ENCODE measurements around the gene BTD.

Gene BTD, protein sequence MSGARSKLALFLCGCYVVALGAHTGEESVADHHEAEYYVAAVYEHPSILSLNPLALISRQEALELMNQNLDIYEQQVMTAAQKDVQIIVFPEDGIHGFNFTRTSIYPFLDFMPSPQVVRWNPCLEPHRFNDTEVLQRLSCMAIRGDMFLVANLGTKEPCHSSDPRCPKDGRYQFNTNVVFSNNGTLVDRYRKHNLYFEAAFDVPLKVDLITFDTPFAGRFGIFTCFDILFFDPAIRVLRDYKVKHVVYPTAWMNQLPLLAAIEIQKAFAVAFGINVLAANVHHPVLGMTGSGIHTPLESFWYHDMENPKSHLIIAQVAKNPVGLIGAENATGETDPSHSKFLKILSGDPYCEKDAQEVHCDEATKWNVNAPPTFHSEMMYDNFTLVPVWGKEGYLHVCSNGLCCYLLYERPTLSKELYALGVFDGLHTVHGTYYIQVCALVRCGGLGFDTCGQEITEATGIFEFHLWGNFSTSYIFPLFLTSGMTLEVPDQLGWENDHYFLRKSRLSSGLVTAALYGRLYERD

DNA sequence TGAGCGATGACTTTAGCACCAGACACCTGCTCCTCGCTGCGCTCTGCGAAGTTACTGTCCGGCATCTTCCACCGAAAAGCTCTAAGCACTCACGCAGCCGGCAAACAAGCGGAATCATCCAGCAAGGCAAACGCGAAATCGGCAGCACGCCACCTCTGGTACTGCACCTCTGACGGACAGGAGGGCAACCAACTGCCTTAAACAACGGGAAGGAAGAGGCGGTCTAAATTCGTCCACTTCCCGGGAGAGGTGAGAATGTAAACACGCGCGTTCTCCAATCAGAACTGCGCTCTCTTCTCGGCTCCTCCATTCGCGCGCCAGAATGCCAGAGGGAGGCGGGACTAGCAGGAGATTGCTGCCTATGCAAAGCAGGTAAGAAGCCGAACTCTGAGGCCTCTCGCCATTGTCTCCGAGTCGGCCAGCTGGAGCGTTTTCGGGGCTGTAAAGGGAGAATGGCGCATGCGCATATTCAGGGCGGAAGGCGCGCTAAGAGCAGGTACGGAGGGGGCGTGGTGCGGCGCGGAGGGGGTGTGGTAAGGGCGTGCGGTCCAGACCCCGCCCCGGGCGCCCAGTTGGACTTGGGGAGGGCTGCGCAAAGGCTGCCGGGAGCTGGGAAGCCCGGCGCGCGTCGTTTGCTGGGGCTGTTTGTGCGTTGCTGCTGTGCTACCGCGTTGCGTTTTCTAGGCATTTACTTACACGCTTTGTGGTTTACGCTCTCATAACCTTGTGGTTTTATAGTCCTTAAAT, at the start of gene BTD, which contains the start of gene HACL1:
BTD (plus strand) TSS at position 347 of the 747 bp plus-strand sequence. CDS start 33,695 bp downstream, outside the sequence.
HACL1 (minus strand) TSS at position 171 of the 747 bp plus-strand sequence; CDS start at position 65, 106 bp downstream.
- DNase-seq (ENCODE audit: low read depth in 2 of 2): peak; percentile 99

DNA sequence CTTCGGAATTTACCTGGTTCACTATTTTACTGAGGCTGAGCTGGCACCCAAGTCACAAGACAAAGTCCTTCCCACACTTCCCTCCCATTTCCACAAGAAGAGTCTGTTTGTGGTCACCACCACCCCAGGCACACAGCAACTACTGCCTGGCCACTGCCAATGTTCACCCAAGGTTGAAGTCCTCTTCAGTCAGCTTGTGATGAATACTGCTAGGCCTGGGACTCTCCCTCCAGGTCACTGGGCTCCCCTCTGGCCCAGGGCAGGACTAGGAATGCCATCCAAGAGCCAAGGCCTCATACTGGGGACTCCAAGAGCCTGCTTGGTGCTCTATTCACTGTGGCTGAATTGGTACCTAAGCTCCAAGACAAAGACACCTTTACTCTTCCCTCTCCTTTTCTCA, 49.6 kb upstream of the BTD start:
- DNase-seq (ENCODE audit: low read depth in 2 of 2): no peak

DNA sequence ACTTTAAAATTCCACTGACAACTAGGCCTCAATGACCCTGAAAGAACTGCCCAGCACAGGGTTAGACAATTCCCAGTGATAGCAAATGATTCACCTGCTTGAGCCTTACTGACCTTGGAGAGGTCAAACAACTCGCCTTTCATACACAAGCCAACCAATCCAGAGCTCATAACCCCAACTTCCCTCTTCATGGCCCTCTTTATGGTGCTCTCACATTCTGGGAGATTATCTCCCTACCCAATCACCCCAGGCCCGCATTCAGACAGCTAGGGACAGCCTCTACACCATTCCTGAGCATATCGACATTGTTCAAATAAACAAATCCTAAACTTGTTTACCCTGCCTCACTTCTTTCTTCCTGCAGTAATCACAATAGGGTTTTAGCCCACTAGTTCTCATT, 47.8 kb upstream of the BTD start:
- DNase-seq (ENCODE audit: low read depth in 2 of 2): no peak

DNA sequence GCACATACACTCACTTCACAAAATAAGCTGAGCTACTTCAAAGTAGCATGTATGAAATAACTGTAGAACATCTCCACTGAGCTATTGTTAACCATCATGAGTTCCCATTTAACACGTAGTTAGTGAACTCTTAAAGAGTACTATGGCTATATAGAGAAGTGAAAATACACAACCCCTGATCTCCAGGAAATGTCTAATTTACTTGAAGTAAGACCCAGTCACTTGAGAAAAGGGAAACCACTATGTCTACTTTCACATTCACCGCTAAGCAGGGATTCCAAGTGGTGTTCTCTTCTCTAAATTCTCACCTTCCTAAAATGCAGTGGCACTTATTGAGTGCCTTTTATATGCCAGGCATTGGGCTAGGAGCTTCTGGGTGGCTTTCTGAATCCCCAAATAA, 45.0 kb upstream of the BTD start:
- no peak for DNase-seq (ENCODE audit: low read depth in 2 of 2)

DNA sequence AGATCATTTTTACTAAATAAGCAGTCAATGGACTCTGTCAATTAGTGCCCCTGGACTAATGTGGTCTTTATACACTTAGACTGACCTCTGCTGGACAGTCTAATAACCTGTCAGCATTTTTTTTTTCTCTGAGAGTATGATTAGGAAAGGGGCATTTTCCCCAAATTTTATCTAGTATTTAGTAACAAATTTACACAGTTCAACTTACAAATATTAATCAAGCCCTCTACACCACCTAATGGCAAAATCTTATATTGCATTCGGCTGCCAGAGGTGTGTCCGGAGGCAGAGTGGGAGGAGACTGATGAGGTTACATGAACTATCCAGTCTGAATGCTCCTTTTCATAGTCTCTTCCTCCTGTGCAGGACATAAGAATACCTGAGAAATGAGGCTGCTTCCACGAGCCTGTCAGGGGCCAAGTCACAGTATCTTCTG, 44.0 kb upstream of the BTD start:
- peak; percentile 29 to 41 for DNase-seq (ENCODE audit: low read depth in 2 of 2)

DNA sequence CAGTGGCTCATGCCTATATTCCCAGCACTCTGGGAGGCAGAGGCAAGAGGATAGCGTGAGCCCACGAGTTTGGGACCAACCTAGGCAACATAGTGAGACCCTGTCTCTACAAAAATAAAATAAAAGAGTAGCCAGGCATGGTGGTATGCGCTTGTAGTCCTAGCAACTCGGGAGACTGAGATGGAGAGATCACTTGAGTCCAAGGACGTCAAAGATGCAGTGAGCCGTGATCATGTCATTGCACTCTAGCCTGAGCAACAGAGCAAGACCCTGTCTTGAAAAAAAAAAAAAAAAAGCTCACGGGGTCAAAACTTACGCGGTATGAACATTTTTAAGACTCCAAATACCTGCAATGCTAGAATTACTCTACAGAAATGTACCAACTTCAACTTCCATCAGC, 43.0 kb upstream of the BTD start:
- DNase-seq (ENCODE audit: low read depth in 2 of 2): no peak

DNA sequence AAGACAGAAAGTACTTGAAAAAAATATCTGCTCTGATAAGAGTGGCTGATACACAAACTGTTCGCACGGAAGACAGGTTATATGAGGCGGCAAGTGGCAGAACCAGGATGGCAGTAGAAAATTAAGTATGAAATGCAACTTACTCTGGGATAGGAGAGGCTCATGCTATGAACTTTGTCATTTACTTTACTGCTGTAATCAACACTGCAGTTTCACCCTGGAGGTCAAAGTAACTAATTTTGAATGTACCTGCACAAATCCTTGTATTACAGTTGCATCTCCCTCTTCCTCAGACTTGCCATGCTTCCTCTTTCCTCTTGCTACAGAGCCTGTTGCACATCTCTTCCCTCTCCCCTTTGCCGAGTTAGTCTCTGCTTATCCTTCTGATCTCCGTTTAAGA, 39.0 kb upstream of the BTD start:
- DNase-seq (ENCODE audit: low read depth in 2 of 2): no peak

DNA sequence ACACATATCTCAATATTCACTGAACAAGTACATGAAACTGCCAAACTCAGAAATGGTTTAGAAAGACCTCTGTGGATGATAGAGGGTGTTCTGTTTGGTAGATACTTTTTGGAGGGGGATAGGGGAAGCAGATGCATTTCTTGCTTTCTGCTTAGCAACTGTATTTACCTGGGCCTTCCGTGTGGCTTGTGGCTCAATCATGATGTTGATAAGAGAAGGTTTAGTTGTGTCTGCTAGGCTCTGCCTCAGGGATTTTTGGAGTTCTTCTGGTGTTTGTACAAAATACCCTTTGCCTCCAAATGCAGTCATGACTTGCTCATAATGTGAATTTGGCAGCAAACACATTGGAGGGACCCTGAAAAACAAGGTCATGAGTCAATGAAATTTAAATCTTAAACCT, 38.4 kb upstream of the BTD start:
- no peak for DNase-seq (ENCODE audit: low read depth in 2 of 2)

DNA sequence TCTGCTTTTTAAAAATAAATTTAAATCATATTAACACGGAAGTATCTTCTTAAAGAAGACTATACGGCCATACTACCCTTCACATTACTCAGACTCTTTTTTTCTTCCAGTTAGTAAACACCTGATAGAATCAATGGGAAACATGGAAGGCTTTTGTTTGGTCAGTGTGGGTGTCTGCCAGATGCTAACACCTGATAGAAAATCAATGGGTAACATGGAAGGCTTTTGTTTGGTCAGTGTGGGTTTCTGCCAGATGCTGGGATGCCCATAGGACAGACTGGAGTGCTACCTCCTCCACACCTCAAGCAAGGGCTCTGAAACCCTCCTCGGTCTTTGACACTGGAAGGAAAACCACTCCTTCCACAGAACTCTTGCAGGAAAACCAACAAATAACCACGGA, 29.4 kb upstream of the BTD start:
- DNase-seq (ENCODE audit: low read depth in 2 of 2): no peak

DNA sequence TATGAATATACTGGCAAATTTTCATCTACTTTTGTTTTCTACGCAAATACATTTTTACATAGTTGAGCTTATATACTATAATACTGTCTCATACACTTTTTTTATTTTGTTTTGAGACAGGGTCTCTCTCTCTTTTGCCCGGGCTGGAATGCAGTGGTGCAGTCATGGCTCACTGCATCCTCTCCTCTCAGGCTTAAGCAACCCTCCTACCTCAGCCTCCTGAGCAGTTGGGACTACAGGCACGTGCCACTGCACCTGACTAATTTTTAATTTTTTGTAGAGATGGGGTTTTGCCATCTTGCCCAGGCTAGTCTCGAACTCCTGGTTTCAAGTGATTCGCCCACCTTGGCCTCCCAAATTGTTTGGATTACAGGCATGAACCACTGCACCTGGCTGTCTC, 26.1 kb upstream of the BTD start:
- no peak for DNase-seq (ENCODE audit: low read depth in 2 of 2)

DNA sequence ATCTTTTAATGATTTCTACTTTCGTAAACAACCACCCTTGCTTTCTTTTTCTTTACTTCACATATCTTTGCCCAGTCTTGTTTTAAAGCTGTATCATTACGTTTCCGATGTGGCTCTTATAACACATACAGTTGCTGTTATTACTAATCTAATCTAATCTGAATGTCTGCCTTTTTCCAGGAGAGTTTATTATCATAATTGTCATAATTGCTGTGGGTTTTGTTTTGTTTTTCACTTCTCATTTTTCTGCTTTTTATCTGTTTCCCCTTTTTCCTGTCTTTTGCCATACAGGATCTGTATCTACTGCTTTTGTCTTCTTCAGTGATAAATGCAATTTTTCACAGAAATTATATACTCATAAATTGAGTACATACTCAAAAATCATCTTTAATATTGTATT, 25.1 kb upstream of the BTD start:
- no peak for DNase-seq (ENCODE audit: low read depth in 2 of 2)

DNA sequence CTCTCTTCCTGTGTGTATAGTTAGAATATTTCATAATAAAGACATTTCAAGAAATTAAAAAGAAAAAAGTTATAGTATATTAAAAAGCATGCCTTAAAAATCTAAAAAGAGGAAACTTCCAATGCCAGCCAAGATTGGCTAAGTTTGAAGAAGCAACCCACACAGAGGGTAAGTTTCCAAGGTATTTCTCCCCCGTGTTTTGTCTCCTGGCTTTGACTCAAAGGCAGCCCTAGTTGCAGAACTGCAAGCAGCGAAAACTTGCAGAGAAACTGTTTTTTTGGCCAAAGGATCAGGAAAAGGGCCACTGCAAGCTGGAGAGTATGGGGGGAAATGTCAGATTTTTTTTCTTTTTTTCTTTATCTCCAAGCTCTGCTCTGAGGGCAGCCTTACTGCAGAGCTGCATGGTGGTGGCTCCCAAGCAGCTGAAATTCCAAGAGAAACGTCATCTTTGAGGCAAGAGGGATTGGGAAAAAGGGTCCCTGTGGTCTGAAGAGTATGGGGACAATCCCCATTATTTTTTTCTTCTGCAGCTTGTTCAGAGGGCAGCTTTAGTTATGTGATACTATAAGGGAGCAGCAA, 23.2 kb upstream of the BTD start:
- no peak for DNase-seq (ENCODE audit: low read depth in 2 of 2)

DNA sequence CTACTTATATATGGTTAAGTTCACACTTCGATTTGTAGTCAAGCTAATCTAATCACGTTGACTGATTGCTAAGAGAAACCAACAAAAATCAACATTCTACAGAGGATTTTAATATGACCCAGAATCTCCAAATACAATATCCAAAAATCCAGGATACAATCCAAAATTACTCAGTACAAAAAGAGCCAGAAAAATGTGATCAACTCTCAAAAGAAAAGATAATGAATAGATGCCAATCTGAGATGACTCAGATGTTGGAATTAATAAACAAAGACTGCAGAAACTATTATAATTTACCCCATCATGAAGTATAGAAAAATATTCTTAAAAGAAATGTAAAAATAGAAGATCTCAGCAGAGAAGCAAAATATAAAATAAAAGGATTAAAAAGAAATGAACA, 22.5 kb upstream of the BTD start:
- DNase-seq (ENCODE audit: low read depth in 2 of 2): peak; percentile 25

DNA sequence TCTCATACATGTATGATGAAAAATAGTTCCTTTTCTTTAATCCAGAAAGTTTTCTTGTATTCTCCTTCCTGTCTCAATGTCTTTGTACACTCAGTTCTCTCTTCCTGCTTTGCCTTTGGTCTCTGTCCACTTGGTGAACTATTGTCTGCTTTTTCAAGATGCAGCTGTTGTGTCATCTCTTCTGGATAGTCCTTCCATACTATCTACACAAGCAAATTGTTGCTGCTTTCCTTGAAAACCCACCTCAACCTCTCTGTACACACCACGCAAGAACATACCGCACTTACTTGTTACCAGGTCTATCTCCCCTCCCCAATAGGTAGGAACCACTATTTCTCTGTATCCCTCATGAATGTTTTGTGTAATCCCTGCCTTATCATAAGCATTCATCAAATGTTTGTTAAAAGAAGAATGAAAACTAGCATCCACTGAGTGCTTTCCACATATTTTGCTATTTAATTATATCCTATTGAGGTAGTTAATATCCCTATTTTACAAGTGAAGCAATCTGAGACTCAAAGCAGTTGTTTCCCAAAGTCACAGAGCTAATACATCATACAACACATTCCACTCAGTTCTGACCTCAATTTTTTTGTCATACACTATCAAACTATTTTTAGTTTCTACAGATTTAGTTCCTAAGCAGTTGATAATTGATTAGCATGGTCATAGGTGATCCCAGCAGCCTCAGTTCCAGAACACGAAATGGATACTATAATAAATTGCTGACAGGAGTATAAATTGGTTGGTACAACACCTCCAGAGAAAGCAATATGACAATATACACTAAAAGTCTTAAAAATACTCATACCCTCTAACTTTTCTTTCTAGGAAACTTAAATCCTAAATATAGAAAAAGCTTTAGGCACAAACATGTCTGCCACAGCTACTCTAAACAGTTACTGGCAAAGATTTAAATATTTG, 19.8 kb upstream of the BTD start:
- no peak for DNase-seq (ENCODE audit: low read depth in 2 of 2)

DNA sequence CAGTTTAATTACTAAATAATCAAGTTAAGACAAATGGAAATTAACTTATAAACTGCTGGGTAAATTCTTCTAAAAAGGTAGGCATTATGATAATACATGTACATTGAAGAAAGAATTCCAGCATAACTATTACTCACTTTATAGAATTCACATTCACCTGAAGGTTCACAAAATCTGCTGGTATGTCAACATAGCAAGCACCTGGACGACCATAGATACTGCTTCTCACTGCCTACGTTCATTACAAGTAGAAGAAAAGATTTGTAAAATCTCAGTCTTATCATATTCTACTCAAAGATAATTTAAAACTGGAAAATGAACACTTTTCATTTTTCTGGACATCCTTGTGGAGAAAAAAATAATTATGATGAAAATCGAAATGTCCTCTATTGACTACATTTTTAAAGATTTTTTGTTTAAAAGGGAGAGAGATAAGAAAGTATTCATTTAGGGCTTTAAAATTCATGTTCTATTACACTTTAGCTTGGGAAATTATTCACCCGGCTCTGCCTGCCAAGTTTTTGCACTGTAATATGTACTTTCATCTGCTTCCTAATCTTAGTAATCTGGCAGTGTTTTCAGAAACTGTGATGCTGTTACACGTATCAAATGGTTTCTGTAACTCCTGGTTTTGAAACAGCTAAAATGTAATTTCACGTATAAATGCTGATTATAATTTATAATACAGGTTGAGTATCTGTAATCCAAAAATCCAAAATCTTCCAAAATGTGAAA, 16.3 kb upstream of the BTD start:
- DNase-seq (ENCODE audit: low read depth in 2 of 2): no peak

DNA sequence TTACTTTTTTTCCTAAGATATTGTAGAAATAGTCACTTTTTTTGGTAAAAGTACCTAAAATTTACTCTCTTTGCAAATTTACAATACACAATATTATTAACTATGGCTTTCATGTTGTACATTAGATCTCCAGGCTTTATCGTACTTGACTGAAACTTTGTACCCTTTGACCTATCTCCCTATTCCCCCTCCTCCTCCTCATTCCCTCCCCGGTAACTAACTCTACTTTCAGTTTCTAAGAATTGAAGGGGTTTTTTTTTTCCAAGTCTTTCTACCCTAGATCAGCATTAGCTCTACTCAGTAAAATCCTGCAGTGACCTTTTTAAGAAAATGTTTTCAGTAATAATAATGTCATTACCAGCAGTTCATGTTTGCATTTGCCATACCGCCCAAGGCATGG, 10.3 kb upstream of the BTD start:
- no peak for DNase-seq (ENCODE audit: low read depth in 2 of 2)

DNA sequence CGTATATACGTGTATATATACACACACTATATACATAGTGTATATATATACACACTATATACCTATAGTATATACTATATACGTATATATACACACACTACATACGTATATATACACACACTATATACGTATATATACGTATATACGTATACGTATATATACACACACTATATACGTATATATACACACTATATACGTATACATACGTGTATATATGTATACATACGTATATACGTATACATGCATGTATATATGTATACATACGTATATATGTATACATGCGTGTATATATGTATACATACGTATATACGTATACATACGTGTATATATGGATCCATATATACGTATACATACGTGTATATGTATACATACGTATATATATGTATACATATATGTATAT, 9.6 kb upstream of the BTD start:
- DNase-seq (ENCODE audit: low read depth in 2 of 2): no peak

DNA sequence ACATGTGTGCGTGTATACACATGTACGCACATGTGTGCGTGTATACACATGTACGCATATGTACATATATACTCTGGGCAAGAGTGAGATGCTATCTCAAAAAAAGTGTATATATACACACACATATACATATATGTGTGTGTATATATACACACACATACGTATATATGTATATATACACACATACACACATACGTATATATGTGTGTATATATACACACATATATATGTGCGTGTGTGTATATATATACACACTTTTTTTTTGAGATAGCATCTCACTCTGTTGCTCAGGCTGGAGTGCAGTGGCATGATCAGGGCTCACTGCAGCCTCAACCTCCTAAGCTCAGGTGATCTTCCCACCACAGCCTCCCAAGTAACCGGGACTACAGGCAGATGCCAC, 8.6 kb upstream of the BTD start:
- no peak for DNase-seq (ENCODE audit: low read depth in 2 of 2)

DNA sequence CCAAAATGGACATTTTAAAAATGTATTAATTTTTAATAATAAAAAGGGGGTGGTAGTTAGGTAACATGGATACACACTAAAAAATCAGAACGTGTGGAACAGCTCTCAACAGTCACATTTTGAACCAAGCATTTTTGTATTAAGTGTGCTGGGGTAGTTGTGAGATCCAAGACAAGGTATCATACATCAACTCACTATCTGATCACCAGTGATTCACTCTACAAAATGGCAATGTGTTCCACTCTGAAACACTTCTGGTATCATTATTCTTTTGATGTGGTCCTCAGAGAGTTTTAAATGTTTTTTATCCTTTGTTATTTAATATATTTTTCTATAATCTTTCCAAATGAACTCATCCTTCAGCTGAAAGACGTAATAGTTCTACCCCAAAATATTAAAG, 5.6 kb upstream of the BTD start:
- no peak for DNase-seq (ENCODE audit: low read depth in 2 of 2)

DNA sequence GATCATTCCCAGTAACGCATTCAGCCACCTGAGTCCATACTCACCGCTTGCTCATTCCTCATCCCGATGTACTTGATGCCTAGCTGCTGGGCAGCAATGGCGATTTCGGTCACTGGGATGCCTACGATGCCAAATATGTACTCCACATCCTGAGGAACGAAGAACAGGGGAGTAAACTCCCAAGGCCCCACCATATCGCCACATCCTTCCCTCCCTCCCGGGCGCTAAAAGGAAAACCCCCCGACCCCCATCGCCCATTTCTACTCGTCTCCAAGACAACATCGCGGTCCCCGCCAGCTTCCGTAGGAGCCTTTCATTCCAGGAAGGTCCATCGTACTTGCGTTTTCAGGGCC, 523 bp upstream of the BTD start:
- no peak for DNase-seq (ENCODE audit: low read depth in 2 of 2)

DNA sequence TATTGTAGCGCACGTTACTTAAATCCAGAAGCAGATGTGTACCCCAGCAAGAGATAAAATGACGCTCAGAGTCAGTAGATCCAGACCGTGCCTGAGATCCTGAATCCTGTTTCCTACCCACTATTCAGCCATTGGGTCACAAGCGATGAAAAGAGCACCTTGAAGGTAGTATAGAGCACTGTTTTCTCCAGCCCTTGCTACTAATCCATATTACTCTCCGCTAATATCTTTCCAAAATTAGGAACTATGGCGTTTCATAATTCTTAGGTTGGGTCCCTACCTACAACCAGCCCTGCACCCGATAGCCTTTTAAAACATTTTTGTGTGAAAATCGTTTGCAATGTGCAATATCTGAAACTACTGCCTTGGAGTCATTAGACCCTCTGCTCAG, 596 bp downstream of the BTD start:
- DNase-seq (ENCODE audit: low read depth in 2 of 2): no peak

All from fibroblast of skin of left biceps (primary cell).